Astrocyte (in vitro differentiated cells and primary cell): ENCODE data around the gene UBR3.

Experiments used
- EZH2 ChIP-seq: IDR thresholded peaks from 2 replicates; pipeline ENCODE4 v1.6.1; 2012; ENCODE audit warnings: mild to moderate bottlenecking, low read length, inconsistent platforms; ENCODE audit not compliant: insufficient read depth
- TF ChIP-seq, protein P1 (sequence below): IDR thresholded peaks from 2 replicates; pipeline ENCODE4 v1.5.1; 2011; ENCODE audit warnings: low read depth, mild to moderate bottlenecking, inconsistent platforms, low read length, moderate library complexity; ENCODE audit not compliant: insufficient read depth

DNA sequence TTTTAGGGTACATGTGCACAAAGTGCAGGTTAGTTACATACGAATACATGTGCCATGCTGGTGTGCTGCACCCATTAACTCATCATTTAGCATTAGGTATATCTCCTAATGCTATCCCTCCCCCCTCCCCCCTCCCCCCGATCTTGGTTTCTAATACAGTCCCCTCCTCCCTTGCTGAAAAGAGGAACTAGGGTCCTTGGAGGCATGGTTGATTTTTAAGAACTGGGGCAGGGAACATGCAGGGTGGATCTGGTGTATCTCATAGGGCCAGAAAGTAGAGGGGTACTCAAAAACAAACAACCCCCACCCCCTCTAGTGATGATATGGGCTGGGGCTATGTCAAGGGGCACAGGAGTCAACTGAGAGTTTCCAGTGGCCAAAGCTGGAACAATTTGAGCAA, 153.4 kb downstream of the UBR3 start:
- TF ChIP-seq, protein P1, sequence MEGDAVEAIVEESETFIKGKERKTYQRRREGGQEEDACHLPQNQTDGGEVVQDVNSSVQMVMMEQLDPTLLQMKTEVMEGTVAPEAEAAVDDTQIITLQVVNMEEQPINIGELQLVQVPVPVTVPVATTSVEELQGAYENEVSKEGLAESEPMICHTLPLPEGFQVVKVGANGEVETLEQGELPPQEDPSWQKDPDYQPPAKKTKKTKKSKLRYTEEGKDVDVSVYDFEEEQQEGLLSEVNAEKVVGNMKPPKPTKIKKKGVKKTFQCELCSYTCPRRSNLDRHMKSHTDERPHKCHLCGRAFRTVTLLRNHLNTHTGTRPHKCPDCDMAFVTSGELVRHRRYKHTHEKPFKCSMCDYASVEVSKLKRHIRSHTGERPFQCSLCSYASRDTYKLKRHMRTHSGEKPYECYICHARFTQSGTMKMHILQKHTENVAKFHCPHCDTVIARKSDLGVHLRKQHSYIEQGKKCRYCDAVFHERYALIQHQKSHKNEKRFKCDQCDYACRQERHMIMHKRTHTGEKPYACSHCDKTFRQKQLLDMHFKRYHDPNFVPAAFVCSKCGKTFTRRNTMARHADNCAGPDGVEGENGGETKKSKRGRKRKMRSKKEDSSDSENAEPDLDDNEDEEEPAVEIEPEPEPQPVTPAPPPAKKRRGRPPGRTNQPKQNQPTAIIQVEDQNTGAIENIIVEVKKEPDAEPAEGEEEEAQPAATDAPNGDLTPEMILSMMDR, result no peak
- TF ChIP-seq EZH2, result no peak
